ENCODE measurements around the gene ABCA7.
"Not testable (repeated sequence)": the region's sequence is repeated elsewhere in the genome, so short reads cannot be mapped to it uniquely, and the experiment has no call there.

ABCA7 gene

GRCh38 chr19:1108291-1109031 is 68.6 kb downstream of the ABCA7 start:
- DNase-seq, result no peak

GRCh38 chr19:1109032-1109551 is 69.2 kb downstream of the ABCA7 start:
- DNase-seq, result no peak

GRCh38 chr19:1109697-1110671 is 70.1 kb downstream of the ABCA7 start:
- no peak for DNase-seq

DNA sequence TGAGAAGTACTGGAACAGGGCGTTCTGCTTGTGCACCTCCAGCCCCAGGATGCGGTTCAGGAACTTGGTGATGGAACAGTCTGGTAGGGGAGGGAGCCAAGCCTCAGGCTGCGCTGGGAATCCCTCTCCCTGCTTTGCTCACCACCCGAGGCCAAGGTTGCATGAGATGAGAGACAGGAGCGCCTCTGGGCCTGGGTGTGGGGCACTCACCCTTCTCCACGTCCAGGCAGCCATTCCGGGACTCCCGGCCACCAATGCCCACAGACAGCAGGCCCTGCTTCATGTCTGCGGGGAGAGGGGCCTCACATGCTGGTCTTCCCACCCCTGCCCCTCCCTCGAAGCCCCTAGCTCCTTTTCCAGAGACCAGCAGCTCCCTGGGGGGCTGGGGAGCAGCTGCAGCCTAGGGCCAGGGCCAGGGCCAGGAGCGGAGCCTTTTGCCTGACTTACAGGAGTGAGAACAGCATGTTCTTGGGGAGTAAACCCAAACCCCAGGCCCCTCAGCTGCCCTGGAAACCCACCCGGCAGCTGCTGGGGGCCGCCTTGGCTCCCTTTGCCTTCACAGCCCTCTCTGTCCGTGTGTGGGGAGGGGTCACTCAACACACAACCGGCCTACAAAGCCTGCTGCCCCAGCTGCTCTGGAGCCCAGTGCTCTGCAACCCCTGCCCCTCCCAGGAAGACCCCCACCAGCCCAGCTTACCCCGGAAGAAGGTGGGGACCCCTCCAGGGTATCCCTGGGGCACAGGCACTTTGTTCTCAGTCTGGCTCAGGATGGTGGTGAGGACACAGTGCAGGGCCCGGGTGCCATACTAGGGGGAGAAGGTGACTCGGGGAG is 71.1 kb downstream of the ABCA7 start:
- no peak for DNase-seq

DNA sequence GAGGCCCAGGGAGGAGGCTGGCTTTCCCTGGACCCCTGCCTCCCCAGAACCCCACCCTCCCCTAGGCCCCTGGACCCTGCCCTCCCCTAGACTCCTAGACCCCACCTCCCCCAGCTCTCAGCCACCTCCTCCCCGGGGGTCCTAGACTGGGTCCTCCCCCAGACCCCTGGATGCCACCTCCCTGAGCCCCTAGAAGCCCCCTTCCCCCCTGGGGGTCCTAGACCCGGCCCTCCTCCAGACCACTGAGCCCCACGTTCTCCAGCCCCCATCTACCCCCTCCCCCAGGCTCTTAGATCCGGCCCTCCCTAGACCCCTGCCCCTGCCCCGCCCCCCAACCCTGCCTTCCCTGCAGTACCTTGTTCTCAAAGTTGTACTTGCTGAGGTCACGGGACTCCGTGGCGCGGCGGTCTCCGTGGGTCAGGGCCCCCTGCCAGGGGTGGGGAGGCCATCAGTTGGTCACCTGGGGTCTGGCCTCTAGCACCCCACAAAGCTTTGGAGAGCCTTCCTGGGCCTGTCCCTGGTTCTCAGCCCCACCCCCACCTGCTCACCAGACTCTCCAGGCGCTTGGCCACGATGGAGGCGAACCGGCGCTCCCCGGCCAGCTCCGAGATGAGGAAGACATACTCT is 71.8 kb downstream of the ABCA7 start:
- no peak for DNase-seq

- no peak for DNase-seq
These were observed 72.5 kb downstream of the ABCA7 start for GRCh38 chr19:1112268-1113029.

DNA sequence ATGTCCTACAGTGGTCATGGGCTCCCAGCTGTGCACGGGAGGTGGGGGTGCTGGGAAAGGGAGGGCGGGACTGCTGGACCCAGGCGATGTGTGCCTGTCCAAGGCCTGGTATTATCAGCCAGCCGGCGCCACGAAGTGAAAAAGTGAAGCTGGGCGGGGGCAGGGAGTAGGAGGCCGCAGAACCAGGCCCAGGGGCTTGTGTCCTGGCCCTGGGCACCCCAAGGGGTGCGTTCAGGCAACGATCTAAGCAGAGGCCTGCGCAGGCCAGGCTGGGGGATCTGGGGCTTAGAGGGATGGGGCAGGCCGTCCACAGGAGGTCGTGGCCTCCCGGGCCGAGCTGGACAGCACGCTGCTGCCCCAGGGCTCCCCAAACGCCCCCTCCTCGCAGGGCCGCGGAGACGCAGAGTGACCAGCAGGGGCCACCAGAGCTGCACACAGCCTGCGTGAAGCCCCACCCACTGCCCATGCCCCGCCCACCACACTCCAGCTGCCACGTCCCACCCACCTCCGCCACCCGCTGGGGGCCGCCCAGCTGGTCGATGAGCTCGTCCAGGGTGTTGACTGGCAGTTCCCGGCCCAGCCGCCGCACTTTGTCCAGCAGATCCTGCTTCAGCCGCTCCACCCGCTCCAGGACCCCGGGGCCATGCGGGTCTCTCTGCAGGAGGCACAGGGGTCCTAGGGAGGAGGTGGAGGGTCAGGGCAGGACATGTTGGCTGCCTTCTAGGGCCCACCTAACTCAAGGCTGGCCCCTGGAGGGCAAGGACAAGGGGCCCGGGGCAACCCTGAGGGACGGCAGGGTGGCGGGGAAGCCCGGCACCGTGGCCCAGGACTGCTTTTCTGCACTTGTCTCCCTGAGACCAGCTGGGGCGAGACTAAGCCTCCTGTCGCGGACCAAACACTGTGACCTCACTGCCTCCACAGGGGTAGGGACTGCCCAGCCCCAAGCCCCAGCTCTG is 73.4 kb downstream of the ABCA7 start:
- DNase-seq, result peak; percentile 76

GRCh38 chr19:1113986-1114483 is 74.1 kb downstream of the ABCA7 start:
- no peak for DNase-seq

DNA sequence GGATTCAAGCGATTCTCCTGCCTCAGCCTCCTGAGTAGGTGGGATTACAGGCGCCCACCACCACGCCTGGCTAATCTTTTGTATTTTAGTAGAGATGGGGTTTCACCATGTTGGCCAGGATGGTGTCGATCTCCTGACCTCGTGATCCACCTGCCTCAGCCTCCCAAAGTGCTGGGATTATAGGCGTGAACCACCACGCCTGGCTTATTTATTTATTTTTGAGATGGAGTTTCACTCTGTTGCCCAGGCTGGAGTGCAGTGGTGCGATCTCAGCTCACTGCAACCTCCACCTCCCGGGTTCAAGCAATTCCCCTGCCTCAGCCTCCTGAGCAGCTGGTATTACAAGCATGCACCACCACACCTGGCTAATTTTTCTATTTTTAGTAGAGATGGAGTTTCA is 74.8 kb downstream of the ABCA7 start:
- DNase-seq, result not testable (repeated sequence)

Measured in activated CD4-positive, alpha-beta T cell treated with anti-CD3 and anti-CD28 coated beads, Interleukin-2, amount 50 U/mL, for 4 hours (primary cell).